HL-60 (cell line): Measurements from ENCODE around the gene ASIC1.

Experiments
- DNase-seq, 2 experiments: peaks; one replicate each; pipeline ENCODE4 v3.0.0-alpha.2; 2010 to 2020; ENCODE audit warnings: low read depth in 1 of 2, low spot score in 1 of 2
- H3K27ac ChIP-seq: fragments of 250-450 bp; sonication (Bioruptor Pico); replicated peaks from 2 replicates; pipeline ENCODE4 v1.5.1; 2020; ENCODE audit warnings: mild to moderate bottlenecking, moderate library complexity
- H3K27me3 ChIP-seq: fragments of 250-450 bp; sonication (Bioruptor Pico); 2 replicates; pipeline ENCODE4 v1.5.1; 2021; ENCODE audit warnings: mild to moderate bottlenecking, moderate library complexity; ENCODE audit not compliant: insufficient read depth, poor library complexity, severe bottlenecking
- H3K4me3 ChIP-seq: replicated peaks from 2 replicates; pipeline ENCODE4 v1.5.1; 2011; ENCODE audit warnings: mild to moderate bottlenecking, control low read depth, low read length; ENCODE audit not compliant: insufficient read depth
- CTCF ChIP-seq: IDR thresholded peaks from one replicate; pipeline ENCODE4 v1.5.1; 2011; ENCODE audit warnings: low read length, control low read depth, inconsistent platforms; ENCODE audit not compliant: insufficient read depth
- GABPA ChIP-seq: IDR thresholded peaks from 2 replicates; pipeline ENCODE4 v1.6.1; 2012; ENCODE audit warnings: low read depth
- POLR2AphosphoS5 ChIP-seq: IDR thresholded peaks from 2 replicates; pipeline ENCODE4 v1.6.1; 2012; ENCODE audit warnings: low read depth
- REST ChIP-seq: IDR thresholded peaks from 2 replicates; pipeline ENCODE4 v1.6.1; 2012; ENCODE audit warnings: low read depth; ENCODE audit not compliant: insufficient replicate concordance
- SPI1 ChIP-seq: IDR thresholded peaks from 2 replicates; pipeline ENCODE4 v1.6.1; 2012; ENCODE audit warnings: low read depth, mild to moderate bottlenecking, borderline replicate concordance

The ASIC1 gene

DNA sequence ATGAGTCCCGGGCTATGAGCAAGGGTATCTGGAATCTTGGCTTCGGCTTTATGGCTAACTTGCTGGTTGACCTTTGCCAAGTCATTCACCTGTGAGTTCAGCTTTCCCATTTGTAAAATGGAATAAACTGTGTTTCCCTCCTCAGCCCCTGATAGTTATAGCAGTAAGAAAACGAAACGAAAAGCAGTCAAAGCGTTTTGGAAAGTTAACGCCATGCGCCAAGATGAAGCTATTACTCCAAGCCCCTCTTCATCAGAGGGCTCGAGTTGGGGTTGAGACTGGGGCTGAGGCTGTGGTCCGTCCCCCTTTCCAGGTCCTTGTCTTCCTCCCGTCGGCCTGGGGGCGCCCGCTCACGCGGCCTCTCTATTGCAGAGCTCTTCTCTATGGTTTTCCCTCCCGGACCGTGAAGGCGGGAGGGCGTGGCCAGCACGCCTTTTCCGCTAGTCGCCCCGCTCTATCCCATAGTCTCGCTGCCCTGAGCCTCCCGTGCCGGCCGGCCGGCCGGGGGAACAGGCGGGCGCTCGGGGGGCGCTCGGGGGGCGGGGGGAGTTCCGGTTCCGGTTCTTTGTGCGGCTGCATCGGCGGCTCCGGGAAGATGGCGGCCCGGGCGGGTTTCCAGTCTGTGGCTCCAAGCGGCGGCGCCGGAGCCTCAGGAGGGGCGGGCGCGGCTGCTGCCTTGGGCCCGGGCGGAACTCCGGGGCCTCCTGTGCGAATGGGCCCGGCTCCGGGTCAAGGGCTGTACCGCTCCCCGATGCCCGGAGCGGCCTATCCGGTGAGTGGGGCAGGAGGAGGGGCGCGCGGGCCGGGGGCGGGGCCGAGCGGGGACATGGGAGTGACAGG is 27.6 kb downstream of the ASIC1 start, which contains the start of gene SMARCD1:
Gene SMARCD1 (plus strand): TSS at position 568 of the 840 bp plus-strand sequence. CDS start 28 bp downstream, at position 596.
- peak; percentile 87 to 95 for DNase-seq
- H3K4me3 ChIP-seq = peak within 1 kb of the TSS; percentile 72
- no peaks in the 10 kb centered on the region for H3K27me3 ChIP-seq
- peak within 1 kb of the TSS; percentile 71 for H3K27ac ChIP-seq
- peak; percentile 55; the same call in 1 of the 2 replicates for TF ChIP-seq GABPA
- TF ChIP-seq SPI1 = peak; percentile 41; the same call in 1 of the 2 replicates
- peak; percentile 65 for TF ChIP-seq POLR2AphosphoS5
- TF ChIP-seq CTCF = peak; percentile 72
- no peak for TF ChIP-seq REST

DNA sequence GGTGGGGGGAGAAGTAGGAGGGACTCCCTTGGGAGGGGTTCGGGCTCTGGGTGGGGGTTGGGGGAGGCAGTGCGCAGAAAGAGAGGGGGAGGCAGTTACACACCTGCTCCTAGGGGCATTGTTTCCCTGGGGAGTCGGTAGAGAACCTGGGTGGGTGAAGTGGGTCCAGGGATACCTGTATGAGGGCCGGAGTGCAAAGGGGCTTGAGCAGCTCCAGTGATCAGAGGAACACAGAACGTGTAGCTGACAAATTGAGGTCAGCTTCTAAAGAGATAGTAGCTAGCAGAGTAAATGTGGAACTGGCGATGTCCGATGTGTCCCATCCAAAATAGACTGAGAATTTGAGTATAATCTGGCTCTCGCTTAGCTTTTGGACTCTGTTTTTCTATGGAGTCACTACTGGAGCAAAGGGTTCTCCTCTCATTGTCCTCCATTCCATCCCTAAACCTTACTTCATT is 28.2 kb downstream of the ASIC1 start:
- TF ChIP-seq REST = no peak
- no peak for TF ChIP-seq CTCF
- TF ChIP-seq POLR2AphosphoS5 = no peak
- Histone ChIP-seq H3K4me3 (peak overlapping the region; percentile 72), H3K27me3 (no peaks in the 10 kb centered on the region), H3K27ac (no peak overlapping the region; the same call in 1 of the 2 replicates)
- DNase-seq = no peak

- DNase-seq = no peak
- H3K27me3 ChIP-seq = no peaks in the 10 kb centered on the region
- H3K27ac ChIP-seq = no peak overlapping the region
- H3K4me3 ChIP-seq = peak overlapping the region; percentile 72
- no peak for TF ChIP-seq GABPA
- no peak for TF ChIP-seq SPI1
- no peak for TF ChIP-seq CTCF
- TF ChIP-seq POLR2AphosphoS5 = no peak
- TF ChIP-seq REST = no peak
These were observed 28.8 kb downstream of the ASIC1 start for GRCh38 chr12:50086148-50086547.
